ENCODE results near the gene KAZN. TPM values are rescaled to one million over a fixed set of nuclear protein-coding genes. Genes with fewer than 3 reads are reported as not detected.

Gene KAZN
- polyA plus RNA-seq, 1 of the 3 experiments (the other 2 are of a cell fraction) = 6.8 TPM

GRCh38 chr1:14724246-14724645 lies 125.8 kb downstream of the KAZN start:
- DNase-seq = no peak
- ChIA-PET CTCF (interaction anchor here (0.9 to 1.7 kb wide), 2 partner anchors 8 to 322 kb away, joined by 3 to 8 read pairs; no protein-coding TSS in a partner anchor), POLR2A (no interaction called here)

DNA sequence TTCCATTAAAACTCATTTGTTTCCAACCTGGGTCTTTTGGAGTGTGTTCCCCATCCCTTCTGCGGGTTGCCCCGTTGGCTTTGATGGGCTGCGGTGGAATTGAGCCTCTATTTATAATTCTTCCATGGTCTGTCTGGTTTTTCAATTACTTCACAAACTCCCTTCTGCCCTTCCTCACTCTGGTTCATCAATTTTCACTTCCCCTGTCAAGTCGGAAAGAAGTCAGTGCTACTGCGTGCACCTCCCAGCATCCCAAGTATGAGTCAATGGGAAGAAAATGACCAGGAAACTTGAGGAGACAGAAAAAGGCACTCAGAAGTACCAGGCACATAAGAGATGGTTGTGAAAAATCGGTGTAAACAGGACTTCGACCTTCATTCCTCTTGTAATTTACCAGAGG lies 126.2 kb downstream of the KAZN start:
- POLR2A ChIA-PET = no interaction called here
- CTCF ChIA-PET = no interaction called here

More at GRCh38 chr1:14724246-14724645, 125.8 kb downstream of the KAZN start:
- Histone ChIP-seq H2AFZ (ENCODE audit: low read depth) (no peak overlapping the region), H3K4me2 (no peak overlapping the region), H3K27me3 (ENCODE audit: insufficient read depth) (no peaks in the 10 kb centered on the region), H3K4me1 (ENCODE audit: control insufficient read depth in 1 of 2, insufficient read depth in 2 of 2, low read depth in 1 of 2, low read length in 1 of 2) (no peaks in the 10 kb centered on the region; a peak in 1 of 4 replicates), H4K20me1 (ENCODE audit: insufficient read depth) (no peaks in the 10 kb centered on the region), H3K9me3 (no peaks in the 10 kb centered on the region), H3K79me2 (ENCODE audit: insufficient read depth) (no peaks in the 10 kb centered on the region), H3K27ac (ENCODE audit: low read depth in 2 of 2, low read length in 1 of 2) (no peak overlapping the region), H3K36me3 (replicated peaks in 1 of 2; ENCODE audit: control insufficient read depth in 1 of 2, insufficient read depth in 2 of 2, low read length in 1 of 2) (no peaks in the 10 kb centered on the region), H3K9ac (no peak overlapping the region), H3F3A (replicated peaks; ENCODE audit: insufficient read depth) (no peaks in the 10 kb centered on the region), H3K9me2 (no peaks in the 10 kb centered on the region), H3K4me3 (ENCODE audit: low read depth in 2 of 2, low read length in 1 of 2) (no peak overlapping the region)
- TF ChIP-seq FOSL2 (IDR thresholded peaks at IDR 0.05; ENCODE audit: borderline replicate concordance, low read depth) = no peak
- 8% methylated on average over 5 of the region's 5 CpGs for WGBS (ENCODE audit: low lambda C conversion rate)

More for the DNA sequence above, 126.2 kb downstream of the KAZN start:
- TF ChIP-seq ELF1 (IDR thresholded peaks at IDR 0.05) (no peak), RAD21 (IDR thresholded peaks at IDR 0.05; ENCODE audit: low read length) (no peak), IRF3 (IDR thresholded peaks at IDR 0.05; ENCODE audit: low read depth, low read length) (no peak), REST (IDR thresholded peaks at IDR 0.05; ENCODE audit: low read depth, low read length) (no peak), GATA2 (CRISPR knock-in tag; IDR thresholded peaks at IDR 0.05) (no peak), MXI1 (IDR thresholded peaks at IDR 0.05; ENCODE audit: low read depth, low read length) (no peak), TCF12 (IDR thresholded peaks at IDR 0.05) (no peak)
- no peaks in the 10 kb centered on the region for H3K9me3 ChIP-seq
- no peak for DNase-seq
- H3K4me1 ChIP-seq (ENCODE audit: control insufficient read depth in 1 of 2, insufficient read depth in 2 of 2, low read depth in 1 of 2, low read length in 1 of 2) = no peaks in the 10 kb centered on the region; a peak in 1 of 4 replicates
- H3K36me3 ChIP-seq (replicated peaks in 1 of 2; ENCODE audit: control insufficient read depth in 1 of 2, insufficient read depth in 2 of 2, low read length in 1 of 2) = no peaks in the 10 kb centered on the region
- no peaks in the 10 kb centered on the region for H3K9me2 ChIP-seq
- no peak overlapping the region for H3K4me2 ChIP-seq
- H3K27me3 ChIP-seq (ENCODE audit: insufficient read depth) = no peaks in the 10 kb centered on the region
- no peak overlapping the region for H3K27ac ChIP-seq (ENCODE audit: low read depth in 2 of 2, low read length in 1 of 2)
- 35% methylated on average over 7 of the region's 7 CpGs for WGBS (ENCODE audit: low lambda C conversion rate)
- no peak overlapping the region for H3K4me3 ChIP-seq (ENCODE audit: low read depth in 2 of 2, low read length in 1 of 2)
- no peak overlapping the region for H2AFZ ChIP-seq (ENCODE audit: low read depth)
- H3K9ac ChIP-seq = no peak overlapping the region
- no peaks in the 10 kb centered on the region for H3K79me2 ChIP-seq (ENCODE audit: insufficient read depth)
- H3F3A ChIP-seq (replicated peaks; ENCODE audit: insufficient read depth) = no peaks in the 10 kb centered on the region
- no peaks in the 10 kb centered on the region for H4K20me1 ChIP-seq (ENCODE audit: insufficient read depth)
